ENCODE data around the gene TGFBR3.

Gene TGFBR3

GRCh38 chr1:91900562-91900961 lies 14.6 kb upstream of the TGFBR3 start:
- Histone ChIP-seq H3K27me3 (replicated peaks) (no peaks in the 10 kb centered on the region), H3K4me3 (ENCODE audit: low read depth, low read length) (no peak overlapping the region), H3K27ac (no peak overlapping the region), H3K36me3 (replicated peaks) (no peaks in the 10 kb centered on the region)
- DNase-seq, result peak; percentile 90
- in situ Hi-C loops (cut with HindIII; ENCODE audit: low pct_ligation_motif_present, low sequenced_read_pairs), result no loop called here
- TF ChIP-seq CTCF (IDR thresholded peaks at IDR 0.05; ENCODE audit: low read depth, low read length, missing control alignments), result no peak

- no peak overlapping the region for H3K4me3 ChIP-seq (ENCODE audit: low read depth, low read length)
- in situ Hi-C loops (cut with HindIII; ENCODE audit: low pct_ligation_motif_present, low sequenced_read_pairs), result no loop called here
- H3K27me3 ChIP-seq (replicated peaks), result no peaks in the 10 kb centered on the region
- H3K36me3 ChIP-seq (replicated peaks), result no peaks in the 10 kb centered on the region
- DNase-seq, result no peak
- no peak for TF ChIP-seq CTCF (IDR thresholded peaks at IDR 0.05; ENCODE audit: low read depth, low read length, missing control alignments)
- no peak overlapping the region for H3K27ac ChIP-seq
Observed at GRCh38 chr1:91897016-91897415, 11.1 kb upstream of the TGFBR3 start.

GRCh38 chr1:91895832-91896556 lies 10.0 kb upstream of the TGFBR3 start:
- in situ Hi-C loops (cut with HindIII; ENCODE audit: low pct_ligation_motif_present, low sequenced_read_pairs), result no loop called here
- no peaks in the 10 kb centered on the region for H3K27me3 ChIP-seq (replicated peaks)
- H3K36me3 ChIP-seq (replicated peaks), result no peaks in the 10 kb centered on the region
- H3K4me3 ChIP-seq (ENCODE audit: low read depth, low read length), result no peak overlapping the region
- H3K27ac ChIP-seq, result no peak overlapping the region
- TF ChIP-seq CTCF (IDR thresholded peaks at IDR 0.05; ENCODE audit: low read depth, low read length, missing control alignments), result no peak
- DNase-seq, result no peak

- no peak for DNase-seq
- Histone ChIP-seq H3K4me3 (ENCODE audit: low read depth, low read length) (no peak overlapping the region), H3K27ac (no peak overlapping the region), H3K36me3 (replicated peaks) (no peaks in the 10 kb centered on the region), H3K27me3 (replicated peaks) (no peaks in the 10 kb centered on the region)
- no peak for TF ChIP-seq CTCF (IDR thresholded peaks at IDR 0.05; ENCODE audit: low read depth, low read length, missing control alignments)
- in situ Hi-C loops (cut with HindIII; ENCODE audit: low pct_ligation_motif_present, low sequenced_read_pairs), result no loop called here
Observed at GRCh38 chr1:91894036-91894761, 8.2 kb upstream of the TGFBR3 start.

- no peak overlapping the region for H3K4me3 ChIP-seq (ENCODE audit: low read depth, low read length)
- no peaks in the 10 kb centered on the region for H3K36me3 ChIP-seq (replicated peaks)
- H3K27ac ChIP-seq, result no peak overlapping the region
- in situ Hi-C loops (cut with HindIII; ENCODE audit: low pct_ligation_motif_present, low sequenced_read_pairs), result no loop called here
- DNase-seq, result no peak
- no peak for TF ChIP-seq CTCF (IDR thresholded peaks at IDR 0.05; ENCODE audit: low read depth, low read length, missing control alignments)
- no peaks in the 10 kb centered on the region for H3K27me3 ChIP-seq (replicated peaks)
Observed at GRCh38 chr1:91891969-91892368, 6.0 kb upstream of the TGFBR3 start.
